ENCODE measurements around the gene HHAT.

HHAT gene

GRCh38 chr1:210584439-210585113 is 255.9 kb downstream of the HHAT start:
- DNase-seq = peak; percentile 90
- no peak overlapping the region for H2BK15ac ChIP-seq (replicated peaks; ENCODE audit: low read depth)
- no CpG with 5 or more reads among the region's 3 CpGs for WGBS (ENCODE audit: extremely low coverage, insufficient coverage, low lambda C conversion rate)

DNA sequence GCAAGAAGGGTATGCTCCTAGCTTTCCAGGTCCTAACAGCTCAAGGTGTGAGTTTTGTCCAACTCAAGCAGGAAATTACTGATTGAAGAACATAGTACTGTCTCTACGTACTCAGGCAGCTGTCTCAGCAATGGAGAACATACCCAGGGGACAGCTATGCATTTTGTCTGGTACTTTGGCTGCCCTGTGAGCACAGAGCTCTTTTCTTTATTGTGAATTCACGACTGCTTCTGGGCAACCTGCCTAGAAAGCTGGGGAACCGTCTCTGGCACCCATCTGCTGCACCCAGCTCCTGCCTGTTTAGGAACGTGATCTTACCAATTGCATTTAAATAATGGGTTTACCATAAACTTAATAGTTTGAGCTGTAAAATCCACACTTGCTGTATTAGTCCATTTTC is 258.1 kb downstream of the HHAT start:
- Histone ChIP-seq H2AK5ac (ENCODE audit: low read length) (no peak overlapping the region), H3K23ac (ENCODE audit: low read length) (no peak overlapping the region), H3K4ac (ENCODE audit: low read depth, low read length) (no peak overlapping the region), H3K4me3 (ENCODE audit: low read length) (no peak overlapping the region), H3K9ac (ENCODE audit: low read length) (no peak overlapping the region), H2BK120ac (ENCODE audit: low read depth, low read length) (no peak overlapping the region), H3K27ac (ENCODE audit: low read depth, low read length) (no peak overlapping the region), H3K56ac (ENCODE audit: low read length) (no peak overlapping the region), H4K5ac (ENCODE audit: low read length) (no peak overlapping the region), H3K79me2 (ENCODE audit: control insufficient read depth, insufficient read depth, low read length) (no peaks in the 10 kb centered on the region), H2BK5ac (ENCODE audit: low read length) (no peak overlapping the region), H2BK15ac (replicated peaks; ENCODE audit: low read depth) (no peak overlapping the region), H3K4me2 (ENCODE audit: low read length) (no peak overlapping the region), H4K8ac (ENCODE audit: low read depth, low read length) (no peak overlapping the region), H3K4me1 (ENCODE audit: control insufficient read depth, low read depth, low read length) (no peaks in the 10 kb centered on the region), H3K18ac (ENCODE audit: low read length) (no peak overlapping the region), H3K27me3 (ENCODE audit: insufficient read depth, low read length, poor library complexity) (no peaks in the 10 kb centered on the region), H3K36me3 (ENCODE audit: control insufficient read depth, insufficient read depth, low read length) (no peaks in the 10 kb centered on the region), H3K79me1 (ENCODE audit: low read length) (no peaks in the 10 kb centered on the region)
- no CpG with 5 or more reads among the region's 4 CpGs for WGBS (ENCODE audit: extremely low coverage, insufficient coverage, low lambda C conversion rate)
- DNase-seq = no peak

More at GRCh38 chr1:210584439-210585113, 255.9 kb downstream of the HHAT start:
- Histone ChIP-seq H3K4me2 (ENCODE audit: low read length) (no peak overlapping the region), H4K5ac (ENCODE audit: low read length) (no peak overlapping the region), H3K23ac (ENCODE audit: low read length) (no peak overlapping the region), H3K27me3 (ENCODE audit: insufficient read depth, low read length, poor library complexity) (no peaks in the 10 kb centered on the region), H3K4me3 (ENCODE audit: low read length) (no peak overlapping the region), H3K56ac (ENCODE audit: low read length) (no peak overlapping the region), H4K8ac (ENCODE audit: low read depth, low read length) (no peak overlapping the region), H3K18ac (ENCODE audit: low read length) (no peak overlapping the region), H3K9ac (ENCODE audit: low read length) (no peak overlapping the region), H3K27ac (ENCODE audit: low read depth, low read length) (no peak overlapping the region), H2BK120ac (ENCODE audit: low read depth, low read length) (no peak overlapping the region), H3K4ac (ENCODE audit: low read depth, low read length) (no peak overlapping the region), H3K4me1 (ENCODE audit: control insufficient read depth, low read depth, low read length) (no peaks in the 10 kb centered on the region), H3K79me1 (ENCODE audit: low read length) (no peaks in the 10 kb centered on the region), H2AK5ac (ENCODE audit: low read length) (no peak overlapping the region), H2BK5ac (ENCODE audit: low read length) (no peak overlapping the region), H3K36me3 (ENCODE audit: control insufficient read depth, insufficient read depth, low read length) (no peaks in the 10 kb centered on the region), H3K79me2 (ENCODE audit: control insufficient read depth, insufficient read depth, low read length) (no peaks in the 10 kb centered on the region)

- no peak overlapping the region for H3K56ac ChIP-seq (ENCODE audit: low read length)
- H3K27ac ChIP-seq (ENCODE audit: low read depth, low read length) = no peak overlapping the region
- no peak overlapping the region for H3K4ac ChIP-seq (ENCODE audit: low read depth, low read length)
- no peak overlapping the region for H3K9ac ChIP-seq (ENCODE audit: low read length)
- no peak overlapping the region for H3K4me2 ChIP-seq (ENCODE audit: low read length)
- H3K79me2 ChIP-seq (ENCODE audit: control insufficient read depth, insufficient read depth, low read length) = no peaks in the 10 kb centered on the region
- no CpG with 5 or more reads among the region's 4 CpGs for WGBS (ENCODE audit: extremely low coverage, insufficient coverage, low lambda C conversion rate)
- no peak overlapping the region for H2BK120ac ChIP-seq (ENCODE audit: low read depth, low read length)
- no peaks in the 10 kb centered on the region for H3K4me1 ChIP-seq (ENCODE audit: control insufficient read depth, low read depth, low read length)
- peak; percentile 23 for DNase-seq
- H3K4me3 ChIP-seq (ENCODE audit: low read length) = no peak overlapping the region
- H2BK5ac ChIP-seq (ENCODE audit: low read length) = no peak overlapping the region
- no peak overlapping the region for H2AK5ac ChIP-seq (ENCODE audit: low read length)
- H3K36me3 ChIP-seq (ENCODE audit: control insufficient read depth, insufficient read depth, low read length) = no peaks in the 10 kb centered on the region
- no peak overlapping the region for H4K8ac ChIP-seq (ENCODE audit: low read depth, low read length)
- H4K5ac ChIP-seq (ENCODE audit: low read length) = no peak overlapping the region
- no peaks in the 10 kb centered on the region for H3K27me3 ChIP-seq (ENCODE audit: insufficient read depth, low read length, poor library complexity)
- no peak overlapping the region for H3K23ac ChIP-seq (ENCODE audit: low read length)
- no peak overlapping the region for H3K18ac ChIP-seq (ENCODE audit: low read length)
- H2BK15ac ChIP-seq (replicated peaks; ENCODE audit: low read depth) = no peak overlapping the region
- no peaks in the 10 kb centered on the region for H3K79me1 ChIP-seq (ENCODE audit: low read length)
Observed at GRCh38 chr1:210587566-210587965, 258.9 kb downstream of the HHAT start.

DNA sequence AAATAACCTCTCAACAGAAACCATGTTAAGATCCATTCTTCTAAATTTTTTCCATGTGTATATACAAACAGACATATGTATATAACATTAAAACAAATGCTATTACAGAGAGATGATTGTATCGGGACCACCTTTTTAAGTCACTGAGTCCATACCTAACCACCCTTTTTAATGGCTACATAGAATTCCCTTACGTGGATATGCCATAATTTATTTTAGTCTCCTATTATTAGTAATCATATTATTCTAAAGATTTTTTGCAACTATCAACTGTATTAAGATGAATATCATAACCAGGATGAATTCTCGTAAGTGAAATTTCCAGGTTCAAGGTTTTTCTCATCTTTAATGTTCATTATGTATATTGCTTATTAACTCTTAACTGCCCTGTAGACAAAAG is 259.7 kb downstream of the HHAT start:
- Histone ChIP-seq H3K79me1 (ENCODE audit: low read length) (no peaks in the 10 kb centered on the region), H3K4me2 (ENCODE audit: low read length) (no peak overlapping the region), H3K27ac (ENCODE audit: low read depth, low read length) (no peak overlapping the region), H2AK5ac (ENCODE audit: low read length) (no peak overlapping the region), H4K8ac (ENCODE audit: low read depth, low read length) (no peak overlapping the region), H3K4me1 (ENCODE audit: control insufficient read depth, low read depth, low read length) (no peaks in the 10 kb centered on the region), H3K4ac (ENCODE audit: low read depth, low read length) (no peak overlapping the region), H3K79me2 (ENCODE audit: control insufficient read depth, insufficient read depth, low read length) (no peaks in the 10 kb centered on the region), H4K5ac (ENCODE audit: low read length) (no peak overlapping the region), H2BK15ac (replicated peaks; ENCODE audit: low read depth) (no peak overlapping the region), H3K56ac (ENCODE audit: low read length) (no peak overlapping the region), H3K4me3 (ENCODE audit: low read length) (no peak overlapping the region), H3K23ac (ENCODE audit: low read length) (no peak overlapping the region), H2BK5ac (ENCODE audit: low read length) (no peak overlapping the region), H3K27me3 (ENCODE audit: insufficient read depth, low read length, poor library complexity) (no peaks in the 10 kb centered on the region), H3K18ac (ENCODE audit: low read length) (no peak overlapping the region), H3K36me3 (ENCODE audit: control insufficient read depth, insufficient read depth, low read length) (no peaks in the 10 kb centered on the region), H2BK120ac (ENCODE audit: low read depth, low read length) (no peak overlapping the region), H3K9ac (ENCODE audit: low read length) (no peak overlapping the region)
- no CpG with 5 or more reads among the region's 3 CpGs for WGBS (ENCODE audit: extremely low coverage, insufficient coverage, low lambda C conversion rate)
- DNase-seq = no peak

GRCh38 chr1:210588946-210589345 is 260.2 kb downstream of the HHAT start:
- H2AK5ac ChIP-seq (ENCODE audit: low read length) = no peak overlapping the region
- no peak overlapping the region for H2BK120ac ChIP-seq (ENCODE audit: low read depth, low read length)
- no peaks in the 10 kb centered on the region for H3K4me1 ChIP-seq (ENCODE audit: control insufficient read depth, low read depth, low read length)
- no peak overlapping the region for H3K4me2 ChIP-seq (ENCODE audit: low read length)
- H3K56ac ChIP-seq (ENCODE audit: low read length) = no peak overlapping the region
- no peaks in the 10 kb centered on the region for H3K79me1 ChIP-seq (ENCODE audit: low read length)
- no peak overlapping the region for H2BK5ac ChIP-seq (ENCODE audit: low read length)
- H3K9ac ChIP-seq (ENCODE audit: low read length) = no peak overlapping the region
- H3K27ac ChIP-seq (ENCODE audit: low read depth, low read length) = no peak overlapping the region
- no peak overlapping the region for H4K8ac ChIP-seq (ENCODE audit: low read depth, low read length)
- H3K4me3 ChIP-seq (ENCODE audit: low read length) = no peak overlapping the region
- H3K4ac ChIP-seq (ENCODE audit: low read depth, low read length) = no peak overlapping the region
- DNase-seq = no peak
- no peak overlapping the region for H4K5ac ChIP-seq (ENCODE audit: low read length)
- H3K36me3 ChIP-seq (ENCODE audit: control insufficient read depth, insufficient read depth, low read length) = no peaks in the 10 kb centered on the region
- no peak overlapping the region for H3K23ac ChIP-seq (ENCODE audit: low read length)
- no peaks in the 10 kb centered on the region for H3K79me2 ChIP-seq (ENCODE audit: control insufficient read depth, insufficient read depth, low read length)
- no peak overlapping the region for H2BK15ac ChIP-seq (replicated peaks; ENCODE audit: low read depth)
- no peak overlapping the region for H3K18ac ChIP-seq (ENCODE audit: low read length)
- no CpG with 5 or more reads among the region's 3 CpGs for WGBS (ENCODE audit: extremely low coverage, insufficient coverage, low lambda C conversion rate)
- H3K27me3 ChIP-seq (ENCODE audit: insufficient read depth, low read length, poor library complexity) = no peaks in the 10 kb centered on the region

DNA sequence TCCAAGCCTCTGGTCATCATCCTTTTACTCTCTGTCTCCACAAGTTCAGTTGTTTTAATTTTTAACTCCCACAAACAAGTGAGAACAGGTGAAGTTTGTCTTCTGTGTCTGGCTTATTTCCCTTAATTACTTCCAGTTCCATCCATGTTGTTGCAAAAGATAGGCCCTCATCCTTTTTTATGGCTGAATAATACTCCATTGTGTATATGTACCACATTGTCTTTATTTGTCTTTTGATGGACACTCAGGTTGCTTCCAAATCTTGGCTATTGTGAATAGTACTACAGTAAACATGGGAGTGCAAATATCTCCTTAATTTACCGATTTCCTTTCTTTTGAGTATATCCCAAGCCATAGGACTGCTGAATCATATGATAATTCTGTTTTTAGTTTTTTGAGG is 262.5 kb downstream of the HHAT start:
- WGBS (ENCODE audit: extremely low coverage, insufficient coverage, low lambda C conversion rate) = no CpG with 5 or more reads among the region's 1 CpG
- H3K4me2 ChIP-seq (ENCODE audit: low read length) = no peak overlapping the region
- H3K23ac ChIP-seq (ENCODE audit: low read length) = no peak overlapping the region
- H3K79me2 ChIP-seq (ENCODE audit: control insufficient read depth, insufficient read depth, low read length) = no peaks in the 10 kb centered on the region
- no peak overlapping the region for H2AK5ac ChIP-seq (ENCODE audit: low read length)
- H2BK120ac ChIP-seq (ENCODE audit: low read depth, low read length) = no peak overlapping the region
- no peaks in the 10 kb centered on the region for H3K27me3 ChIP-seq (ENCODE audit: insufficient read depth, low read length, poor library complexity)
- H3K4ac ChIP-seq (ENCODE audit: low read depth, low read length) = no peak overlapping the region
- no peaks in the 10 kb centered on the region for H3K36me3 ChIP-seq (ENCODE audit: control insufficient read depth, insufficient read depth, low read length)
- H3K18ac ChIP-seq (ENCODE audit: low read length) = no peak overlapping the region
- H3K56ac ChIP-seq (ENCODE audit: low read length) = no peak overlapping the region
- H4K5ac ChIP-seq (ENCODE audit: low read length) = no peak overlapping the region
- no peak overlapping the region for H2BK5ac ChIP-seq (ENCODE audit: low read length)
- H3K4me1 ChIP-seq (ENCODE audit: control insufficient read depth, low read depth, low read length) = no peaks in the 10 kb centered on the region
- H3K79me1 ChIP-seq (ENCODE audit: low read length) = no peaks in the 10 kb centered on the region
- H3K9ac ChIP-seq (ENCODE audit: low read length) = no peak overlapping the region
- H3K27ac ChIP-seq (ENCODE audit: low read depth, low read length) = no peak overlapping the region
- DNase-seq = no peak
- H2BK15ac ChIP-seq (replicated peaks; ENCODE audit: low read depth) = no peak overlapping the region
- H4K8ac ChIP-seq (ENCODE audit: low read depth, low read length) = no peak overlapping the region
- no peak overlapping the region for H3K4me3 ChIP-seq (ENCODE audit: low read length)

Measured in mesendoderm (in vitro differentiated cells).